ENCODE data around the gene COX15. TPM values are rescaled to one million over a fixed set of nuclear protein-coding genes. Genes with fewer than 3 reads are reported as not detected.
"Not testable (repeated sequence)": the region's sequence is repeated elsewhere in the genome, so short reads cannot be mapped to it uniquely, and the experiment has no call there.

The COX15 gene
- polyA plus RNA-seq, 2 of the 4 experiments (the other 2 are of a cell fraction), result 45.8 to 54.7 TPM

DNA sequence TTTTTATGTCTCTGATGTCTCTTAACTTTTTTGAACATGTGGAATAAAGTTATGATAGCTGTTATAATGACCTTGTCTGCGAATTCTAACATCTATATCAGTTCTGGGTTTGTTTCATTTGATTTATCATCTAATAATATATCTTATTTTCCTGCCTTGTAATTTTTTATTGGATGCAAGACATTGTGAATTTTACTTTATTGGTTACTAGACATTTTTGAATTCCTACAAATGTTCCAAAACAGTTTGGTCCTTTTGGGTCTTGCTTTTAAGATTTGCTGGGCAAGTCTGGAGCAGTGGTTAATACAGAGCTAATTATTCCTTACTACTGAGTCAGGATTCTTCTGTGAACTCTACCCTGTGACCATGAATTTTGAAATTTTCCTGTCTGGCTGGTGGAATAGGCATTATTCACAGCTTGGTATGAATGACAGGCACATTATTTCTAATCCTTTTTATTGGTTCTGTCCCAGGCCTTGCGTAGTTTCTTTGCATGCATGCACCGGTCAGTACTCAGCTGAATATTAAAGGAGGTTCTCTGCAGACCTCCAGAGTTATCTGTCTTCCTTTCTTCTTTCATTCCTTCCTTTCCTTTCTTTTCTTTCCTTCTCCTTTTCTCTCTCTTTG, 9.1 kb upstream of the COX15 start:
- no peak overlapping the region for H3K27ac ChIP-seq
- ChIA-PET POLR2A (interaction anchor here (1.6 kb wide), 1 partner anchor 42 kb away, joined by 6 read pairs; the partner anchor contains the start of gene ABCC2), CTCF (interaction anchor here (0.5 to 1.4 kb wide), 3 partner anchors 9 to 305 kb away, joined by 3 to 4 read pairs (median 4); partner anchors contain the start of gene CUTC)
- peaks cover 25% of the 10 kb centered on the region for H3K9me3 ChIP-seq
- no peak for DNase-seq (ENCODE audit: low read depth in 1 of 2, low spot score in 1 of 2)
- TF ChIP-seq BHLHE40 (IDR thresholded peaks at IDR 0.05; ENCODE audit: low read depth, low read length) (no peak), ESRRA (IDR thresholded peaks at IDR 0.05; ENCODE audit: borderline replicate concordance, low read length) (no peak), MAFK (IDR thresholded peaks at IDR 0.05; ENCODE audit: partially characterized antibody) (peak; percentile 95)
- peaks cover 20% of the 10 kb centered on the region for H3K4me1 ChIP-seq
- no peak for FAIRE-seq
- no peak overlapping the region for H3K4me3 ChIP-seq
- no peak overlapping the region for H3K4me2 ChIP-seq
- 89% methylated on average over 3 of the region's 3 CpGs for whole genome bisulfite sequencing (ENCODE audit: missing lambda C conversion rate)
- no peak for ATAC-seq

DNA sequence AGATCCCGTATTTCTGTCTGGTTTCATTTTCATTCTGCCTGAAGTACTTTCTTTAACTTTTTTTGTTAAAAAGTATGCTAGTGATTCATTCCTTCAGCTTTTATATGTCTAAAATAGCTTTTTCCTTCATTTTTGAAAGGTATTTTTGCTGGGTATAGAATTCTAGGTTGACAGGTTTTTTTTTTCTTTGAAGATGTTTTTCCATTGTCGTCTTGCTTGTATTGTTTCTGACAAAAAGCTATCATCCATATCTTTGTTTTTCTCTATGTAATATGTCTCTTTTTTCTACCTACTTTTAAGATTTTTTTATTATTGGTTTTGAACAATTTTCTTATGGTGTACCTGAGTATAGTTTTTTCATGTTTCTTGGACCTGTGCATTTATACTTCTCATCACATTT, 8.3 kb upstream of the COX15 start:
- TF ChIP-seq, protein P1, sequence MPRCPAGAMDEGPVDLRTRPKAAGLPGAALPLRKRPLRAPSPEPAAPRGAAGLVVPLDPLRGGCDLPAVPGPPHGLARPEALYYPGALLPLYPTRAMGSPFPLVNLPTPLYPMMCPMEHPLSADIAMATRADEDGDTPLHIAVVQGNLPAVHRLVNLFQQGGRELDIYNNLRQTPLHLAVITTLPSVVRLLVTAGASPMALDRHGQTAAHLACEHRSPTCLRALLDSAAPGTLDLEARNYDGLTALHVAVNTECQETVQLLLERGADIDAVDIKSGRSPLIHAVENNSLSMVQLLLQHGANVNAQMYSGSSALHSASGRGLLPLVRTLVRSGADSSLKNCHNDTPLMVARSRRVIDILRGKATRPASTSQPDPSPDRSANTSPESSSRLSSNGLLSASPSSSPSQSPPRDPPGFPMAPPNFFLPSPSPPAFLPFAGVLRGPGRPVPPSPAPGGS (IDR thresholded peaks at IDR 0.05), result no peak
- FAIRE-seq (no peak), ATAC-seq (no peak), DNase-seq (ENCODE audit: low read depth in 1 of 2, low spot score in 1 of 2) (no peak)
- peaks cover 25% of the 10 kb centered on the region for H3K9me3 ChIP-seq
- H3K4me1 ChIP-seq, result peaks cover 20% of the 10 kb centered on the region
- ChIA-PET CTCF (interaction anchor here (0.6 to 1.4 kb wide), 2 partner anchors 8 to 22 kb away, joined by 3 to 4 read pairs; partner anchors contain the start of gene CUTC), POLR2A (interaction anchor here (1.6 kb wide), 1 partner anchor 42 kb away, joined by 6 read pairs; the partner anchor contains the start of gene ABCC2)
- H3K4me2 ChIP-seq, result no peak overlapping the region
- H3K27ac ChIP-seq, result no peak overlapping the region
- WGBS (ENCODE audit: missing lambda C conversion rate), result 97% methylated on average over 2 of the region's 2 CpGs
- H3K4me3 ChIP-seq, result no peak overlapping the region

DNA sequence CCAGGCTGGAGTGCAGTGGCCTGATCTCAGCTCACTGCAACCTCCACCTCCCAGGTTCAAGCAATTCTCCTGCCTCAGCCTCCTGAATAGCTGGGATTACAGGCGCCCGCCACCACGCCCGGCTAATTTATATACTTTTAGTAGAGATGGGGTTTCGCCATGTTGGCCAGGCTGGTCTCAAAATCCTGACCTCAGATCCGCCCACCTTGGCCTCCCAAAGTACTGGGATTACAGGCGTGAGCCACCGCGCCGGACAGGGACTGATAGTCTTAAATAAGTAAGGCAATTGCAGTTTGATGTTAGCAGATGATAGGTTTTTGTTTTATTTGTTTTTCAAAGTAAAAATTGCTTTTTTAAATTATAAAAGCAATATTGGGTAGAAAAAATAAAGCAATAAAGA, 2.2 kb upstream of the COX15 start:
- ChIA-PET CTCF (interaction anchor here (0.6 to 2.7 kb wide), 7 partner anchors 52 to 114 kb away, joined by 3 to 21 read pairs (median 7); no protein-coding TSS in a partner anchor), POLR2A (interaction anchor here (0.6 to 3.1 kb wide), 6 partner anchors 19 to 1845 kb away, joined by 3 to 18 read pairs (median 9); no protein-coding TSS in a partner anchor)
- Histone ChIP-seq H3K4me1 (peaks cover 22% of the 10 kb centered on the region), H3K27ac (peak overlapping the region in 1 of 2 experiments; percentile 92; a peak in 3 of 6 replicates), H3K4me2 (peak overlapping the region; percentile 81), H3K4me3 (peak overlapping the region; percentile 69; the same call in 2 of the 3 replicates)
- not testable (repeated sequence) for ATAC-seq; H3K9me3 ChIP-seq; FAIRE-seq; DNase-seq (ENCODE audit: low read depth in 1 of 2, low spot score in 1 of 2)
- WGBS (ENCODE audit: missing lambda C conversion rate), result 98% methylated on average over 8 of the region's 10 CpGs

DNA sequence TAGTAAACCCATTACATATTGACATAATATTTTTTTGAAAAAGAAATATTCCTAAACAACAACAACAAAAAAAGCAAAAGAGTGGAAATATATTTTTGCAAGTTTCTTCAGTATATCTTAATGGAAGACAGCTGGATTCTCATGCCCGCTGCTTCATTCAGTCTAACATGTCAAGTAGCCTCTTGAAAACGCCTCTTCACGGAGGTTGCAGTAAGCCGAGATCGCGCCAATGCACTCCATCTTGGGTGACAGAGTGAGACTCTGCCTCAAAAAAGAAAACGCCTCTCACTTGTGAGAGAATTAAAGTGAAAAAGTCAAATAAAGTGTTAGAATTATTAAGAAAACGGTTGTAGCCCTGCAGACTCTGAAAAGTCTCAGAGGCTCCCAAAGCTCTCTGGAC, 1.4 kb upstream of the COX15 start:
- POLR2A ChIA-PET, result interaction anchor here (0.6 to 3.1 kb wide), 10 partner anchors 43 to 1845 kb away, joined by 3 to 18 read pairs (median 12); partner anchors contain the start of gene SLC25A28
- CTCF ChIA-PET, result interaction anchor here (0.6 to 2.7 kb wide), 18 partner anchors 10 to 313 kb away, joined by 3 to 21 read pairs (median 5); partner anchors contain the start of gene ABCC2
- no peaks in the 10 kb centered on the region for H3K9me3 ChIP-seq
- 5% methylated on average over 8 of the region's 8 CpGs for WGBS (ENCODE audit: missing lambda C conversion rate)
- H3K4me1 ChIP-seq, result peaks cover 22% of the 10 kb centered on the region
- no peak for ATAC-seq
- peak overlapping the region; percentile 69 for H3K4me3 ChIP-seq
- no peak for FAIRE-seq
- peak in 1 of 2 experiments; percentile 36 for DNase-seq (ENCODE audit: low read depth in 1 of 2, low spot score in 1 of 2)
- peak overlapping the region; percentile 89 to 92 for H3K27ac ChIP-seq
- peak overlapping the region; percentile 81 for H3K4me2 ChIP-seq
- TF ChIP-seq, protein P2, sequence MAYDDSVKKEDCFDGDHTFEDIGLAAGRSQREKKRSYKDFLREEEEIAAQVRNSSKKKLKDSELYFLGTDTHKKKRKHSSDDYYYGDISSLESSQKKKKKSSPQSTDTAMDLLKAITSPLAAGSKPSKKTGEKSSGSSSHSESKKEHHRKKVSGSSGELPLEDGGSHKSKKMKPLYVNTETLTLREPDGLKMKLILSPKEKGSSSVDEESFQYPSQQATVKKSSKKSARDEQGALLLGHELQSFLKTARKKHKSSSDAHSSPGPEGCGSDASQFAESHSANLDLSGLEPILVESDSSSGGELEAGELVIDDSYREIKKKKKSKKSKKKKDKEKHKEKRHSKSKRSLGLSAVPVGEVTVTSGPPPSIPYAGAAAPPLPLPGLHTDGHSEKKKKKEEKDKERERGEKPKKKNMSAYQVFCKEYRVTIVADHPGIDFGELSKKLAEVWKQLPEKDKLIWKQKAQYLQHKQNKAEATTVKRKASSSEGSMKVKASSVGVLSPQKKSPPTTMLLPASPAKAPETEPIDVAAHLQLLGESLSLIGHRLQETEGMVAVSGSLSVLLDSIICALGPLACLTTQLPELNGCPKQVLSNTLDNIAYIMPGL (CRISPR knock-in tag; IDR thresholded peaks at IDR 0.05; ENCODE audit: borderline replicate concordance), result no peak
- no peak for TF ChIP-seq SREBF2 (IDR thresholded peaks at IDR 0.05)
- TF ChIP-seq KDM5A (IDR thresholded peaks at IDR 0.05), result no peak
- TF ChIP-seq FOXS1 (CRISPR knock-in tag; IDR thresholded peaks at IDR 0.05), result no peak
- TF ChIP-seq, protein P3, sequence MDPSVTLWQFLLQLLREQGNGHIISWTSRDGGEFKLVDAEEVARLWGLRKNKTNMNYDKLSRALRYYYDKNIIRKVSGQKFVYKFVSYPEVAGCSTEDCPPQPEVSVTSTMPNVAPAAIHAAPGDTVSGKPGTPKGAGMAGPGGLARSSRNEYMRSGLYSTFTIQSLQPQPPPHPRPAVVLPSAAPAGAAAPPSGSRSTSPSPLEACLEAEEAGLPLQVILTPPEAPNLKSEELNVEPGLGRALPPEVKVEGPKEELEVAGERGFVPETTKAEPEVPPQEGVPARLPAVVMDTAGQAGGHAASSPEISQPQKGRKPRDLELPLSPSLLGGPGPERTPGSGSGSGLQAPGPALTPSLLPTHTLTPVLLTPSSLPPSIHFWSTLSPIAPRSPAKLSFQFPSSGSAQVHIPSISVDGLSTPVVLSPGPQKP (IDR thresholded peaks at IDR 0.05; ENCODE audit: low read depth, low read length), result no peak
- no peak for TF ChIP-seq SMC3 (IDR thresholded peaks at IDR 0.05)
- no peak for TF ChIP-seq EHMT2 (IDR thresholded peaks at IDR 0.05; ENCODE audit: low read depth)
- TF ChIP-seq CHD2 (IDR thresholded peaks at IDR 0.05; ENCODE audit: low read length, partially characterized antibody), result no peak
- TF ChIP-seq, protein P4, sequence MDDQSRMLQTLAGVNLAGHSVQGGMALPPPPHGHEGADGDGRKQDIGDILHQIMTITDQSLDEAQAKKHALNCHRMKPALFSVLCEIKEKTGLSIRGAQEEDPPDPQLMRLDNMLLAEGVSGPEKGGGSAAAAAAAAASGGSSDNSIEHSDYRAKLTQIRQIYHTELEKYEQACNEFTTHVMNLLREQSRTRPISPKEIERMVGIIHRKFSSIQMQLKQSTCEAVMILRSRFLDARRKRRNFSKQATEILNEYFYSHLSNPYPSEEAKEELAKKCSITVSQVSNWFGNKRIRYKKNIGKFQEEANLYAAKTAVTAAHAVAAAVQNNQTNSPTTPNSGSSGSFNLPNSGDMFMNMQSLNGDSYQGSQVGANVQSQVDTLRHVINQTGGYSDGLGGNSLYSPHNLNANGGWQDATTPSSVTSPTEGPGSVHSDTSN (IDR thresholded peaks at IDR 0.05), result no peak
- TF ChIP-seq MYC (IDR thresholded peaks at IDR 0.05; ENCODE audit: borderline replicate concordance, low read length), result no peak
- no peak for TF ChIP-seq ZNF302 (CRISPR knock-in tag; IDR thresholded peaks at IDR 0.05)
- TF ChIP-seq PHF8 (IDR thresholded peaks at IDR 0.05; ENCODE audit: borderline replicate concordance, low read depth), result no peak
- no peak for TF ChIP-seq RNF2 (IDR thresholded peaks at IDR 0.05; ENCODE audit: borderline replicate concordance, low read depth)
- TF ChIP-seq, protein P5, sequence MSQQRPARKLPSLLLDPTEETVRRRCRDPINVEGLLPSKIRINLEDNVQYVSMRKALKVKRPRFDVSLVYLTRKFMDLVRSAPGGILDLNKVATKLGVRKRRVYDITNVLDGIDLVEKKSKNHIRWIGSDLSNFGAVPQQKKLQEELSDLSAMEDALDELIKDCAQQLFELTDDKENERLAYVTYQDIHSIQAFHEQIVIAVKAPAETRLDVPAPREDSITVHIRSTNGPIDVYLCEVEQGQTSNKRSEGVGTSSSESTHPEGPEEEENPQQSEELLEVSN (IDR thresholded peaks at IDR 0.05; ENCODE audit: borderline replicate concordance, low read depth), result no peak
- no peak for TF ChIP-seq FOSL2 (IDR thresholded peaks at IDR 0.05)
- no peak for TF ChIP-seq FOSL2 (CRISPR knock-in tag; IDR thresholded peaks at IDR 0.05)
- no peak for TF ChIP-seq RFX5 (IDR thresholded peaks at IDR 0.05)
- no peak for TF ChIP-seq RARB (CRISPR knock-in tag; IDR thresholded peaks at IDR 0.05)
- no peak for TF ChIP-seq BHLHE40 (IDR thresholded peaks at IDR 0.05; ENCODE audit: low read depth, low read length)

All from A549 (cell line).